ENCODE data around the gene PLXDC2. TPM values are rescaled to one million over a fixed set of nuclear protein-coding genes. Genes with fewer than 3 reads are reported as not detected.

Gene PLXDC2
- total RNA-seq, 1 donor = 46.2 TPM

DNA sequence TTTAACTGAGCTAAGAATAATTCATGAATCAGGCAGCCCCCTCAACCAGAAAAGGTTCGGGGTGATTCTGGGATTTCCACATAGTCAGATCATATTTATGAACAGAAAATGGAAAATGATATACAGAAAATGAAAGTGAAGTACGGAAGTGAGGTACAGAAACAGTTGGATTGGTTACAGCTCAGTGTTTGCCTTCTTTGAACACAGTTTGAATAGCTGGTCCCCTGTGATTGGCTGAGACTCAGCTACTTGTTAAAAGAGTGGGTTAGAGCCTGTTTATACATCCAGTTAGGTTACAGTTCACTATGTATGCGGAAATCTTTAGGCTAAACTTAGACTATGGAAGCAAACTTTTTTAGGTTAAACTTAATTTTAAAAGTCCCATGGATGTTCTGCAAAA lies 511.7 kb downstream of the PLXDC2 start:
- Histone ChIP-seq H3K4me1 (ENCODE audit: insufficient read depth, low read length) (no peaks in the 10 kb centered on the region), H3K4me3 (ENCODE audit: low read length) (no peak overlapping the region), H3K9me3 (ENCODE audit: low read depth, low read length) (no peaks in the 10 kb centered on the region), H3K27me3 (ENCODE audit: insufficient read depth, low read length) (no peaks in the 10 kb centered on the region)

DNA sequence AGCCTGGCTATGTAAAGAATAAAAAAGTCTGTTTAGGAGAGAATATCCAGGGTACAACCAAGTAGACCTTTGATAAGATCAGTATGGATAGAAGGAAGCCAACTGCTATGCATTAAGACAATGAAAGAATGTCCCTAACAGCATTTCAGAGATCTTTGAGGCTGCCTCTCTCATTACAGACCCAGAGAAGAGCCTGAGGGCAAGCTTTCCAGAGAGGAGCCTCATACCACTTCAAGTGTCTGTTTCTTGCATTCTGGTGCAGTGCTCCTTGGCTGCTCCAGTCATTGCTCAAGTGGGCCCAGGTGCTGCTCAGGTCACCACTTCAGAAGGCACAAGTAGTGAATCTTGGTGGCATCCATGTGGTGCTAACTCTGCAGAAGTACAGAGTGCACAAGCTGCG lies 514.0 kb downstream of the PLXDC2 start:
- Histone ChIP-seq H3K4me3 (ENCODE audit: low read length) (no peak overlapping the region), H3K27me3 (ENCODE audit: insufficient read depth, low read length) (no peaks in the 10 kb centered on the region), H3K9me3 (ENCODE audit: low read depth, low read length) (no peaks in the 10 kb centered on the region), H3K4me1 (ENCODE audit: insufficient read depth, low read length) (no peaks in the 10 kb centered on the region)

- H3K9me3 ChIP-seq (ENCODE audit: low read depth, low read length) = no peaks in the 10 kb centered on the region
- no peak overlapping the region for H3K4me3 ChIP-seq (ENCODE audit: low read length)
- no peaks in the 10 kb centered on the region for H3K27me3 ChIP-seq (ENCODE audit: insufficient read depth, low read length)
- no peaks in the 10 kb centered on the region for H3K4me1 ChIP-seq (ENCODE audit: insufficient read depth, low read length)
These were observed 518.3 kb downstream of the PLXDC2 start for GRCh38 chr10:20334559-20334958.

Data from mononuclear cell (primary cell).